Lung (tissue), 12 donors: ENCODE results near the gene ARFIP1. TPM values are rescaled to one million over a fixed set of nuclear protein-coding genes. Genes with fewer than 3 reads are reported as not detected.

Experiments
- ATAC-seq: fragments of 200-7000 bp; cut with Tn5 transposase; one replicate; pipeline ENCODE4 v1.9.1; 2020; ENCODE audit warnings: moderate number of reproducible peaks; ENCODE audit not compliant: insufficient read depth, low FRiP score
- DNase-seq, 3 donors: peaks; one replicate each; pipeline ENCODE4 v3.0.0-alpha.2; 2013 to 2017
- H3K27ac ChIP-seq, 2 donors: one replicate each; pipeline ENCODE4 v1.5.1; 2013; ENCODE audit warnings: mild to moderate bottlenecking in 2 of 2, moderate library complexity in 2 of 2, control low read depth in 1 of 2, inconsistent platforms in 1 of 2, low read depth in 1 of 2, low read length in 1 of 2
- H3K27me3 ChIP-seq, 3 donors: one replicate each; pipeline ENCODE4 v1.5.1; 2013; ENCODE audit warnings: low read length in 2 of 3; ENCODE audit not compliant: control insufficient read depth in 3 of 3, insufficient read depth in 3 of 3
- H3K36me3 ChIP-seq, 4 donors: one replicate each; pipeline ENCODE4 v1.5.1; 2013; ENCODE audit warnings: low read length in 4 of 4, mild to moderate bottlenecking in 1 of 4, moderate library complexity in 1 of 4; ENCODE audit not compliant: control insufficient read depth in 4 of 4, insufficient read depth in 4 of 4
- H3K4me1 ChIP-seq, 5 donors: one replicate each; pipeline ENCODE4 v1.5.1; 2013; ENCODE audit warnings: low read length in 5 of 5, mild to moderate bottlenecking in 2 of 5, moderate library complexity in 1 of 5; ENCODE audit not compliant: control insufficient read depth in 5 of 5, insufficient read depth in 5 of 5
- H3K4me3 ChIP-seq: one replicate; pipeline ENCODE4 v1.5.1; 2013; ENCODE audit warnings: mild to moderate bottlenecking, control low read depth, moderate library complexity
- H3K9ac ChIP-seq, 2 donors: one replicate each; pipeline ENCODE4 v1.5.1; 2013; ENCODE audit warnings: low read length in 2 of 2, control low read depth in 1 of 2; ENCODE audit not compliant: insufficient read depth in 1 of 2
- H3K9me3 ChIP-seq, 4 donors: one replicate each; pipeline ENCODE4 v1.5.1; 2013; ENCODE audit warnings: low read length in 3 of 4, mild to moderate bottlenecking in 1 of 4, moderate library complexity in 1 of 4; ENCODE audit not compliant: control insufficient read depth in 4 of 4, insufficient read depth in 3 of 4
- CTCF ChIP-seq: IDR thresholded peaks from 2 replicates; pipeline ENCODE4 v1.5.1; 2012; ENCODE audit warnings: mild to moderate bottlenecking; ENCODE audit errors: control extremely low read depth, extremely low read depth
- WGBS, 2 donors: extraction: QIAGEN DNeasy Blood & Tissue Kit; methylation state at CpG; one replicate each; pipeline ENCODE4 v1.1.7; 2013; 5-methylcytosine and 5-hydroxymethylcytosine counted together
- polyA plus RNA-seq, 2 donors: library from polyadenylated mRNA; stranded (reverse); fragments of 200-250 nt; gene quantifications; one replicate each; pipeline ENCODE4 v1.2.1, GENCODE V29; 2013
- total RNA-seq, 2 donors: library from RNA; depleted of rRNA in 1 of 2; stranded (reverse); fragments of >200 nt in 1 of 2; gene quantifications; one replicate each; pipeline ENCODE4 v1.2.1, GENCODE V29; 2014 to 2021
- donor health status: control.
- donor health status: control.
- donor health status: Bipolar disorder and iron deficiency.
- donor health status: healthy.
- donor health status: DM: yes; HTN: yes; CAD: no.

Gene ARFIP1
- total and polyA plus RNA-seq, 4 donors: 20.9 to 65.8 (median 25.1) TPM

GRCh38 chr4:152960082-152960481 lies 180.3 kb downstream of the ARFIP1 start:
- Histone ChIP-seq H3K36me3 (peaks cover 0 to 5% (median 1%) of the 10 kb centered on the region in 4 donors), H3K4me1 (peaks cover 8 to 69% (median 47%) of the 10 kb centered on the region in 5 donors), H3K4me3 (no peak overlapping the region), H3K27ac (no peak overlapping the region), H3K9ac (no peak overlapping the region), H3K9me3 (no peaks in the 10 kb centered on the region), H3K27me3 (no peaks in the 10 kb centered on the region)
- DNase-seq: no peak
- no peak for ATAC-seq
- 94 to 98% methylated on average over 3 of the region's 3 CpGs for WGBS, 2 donors
- TF ChIP-seq CTCF: no peak

DNA sequence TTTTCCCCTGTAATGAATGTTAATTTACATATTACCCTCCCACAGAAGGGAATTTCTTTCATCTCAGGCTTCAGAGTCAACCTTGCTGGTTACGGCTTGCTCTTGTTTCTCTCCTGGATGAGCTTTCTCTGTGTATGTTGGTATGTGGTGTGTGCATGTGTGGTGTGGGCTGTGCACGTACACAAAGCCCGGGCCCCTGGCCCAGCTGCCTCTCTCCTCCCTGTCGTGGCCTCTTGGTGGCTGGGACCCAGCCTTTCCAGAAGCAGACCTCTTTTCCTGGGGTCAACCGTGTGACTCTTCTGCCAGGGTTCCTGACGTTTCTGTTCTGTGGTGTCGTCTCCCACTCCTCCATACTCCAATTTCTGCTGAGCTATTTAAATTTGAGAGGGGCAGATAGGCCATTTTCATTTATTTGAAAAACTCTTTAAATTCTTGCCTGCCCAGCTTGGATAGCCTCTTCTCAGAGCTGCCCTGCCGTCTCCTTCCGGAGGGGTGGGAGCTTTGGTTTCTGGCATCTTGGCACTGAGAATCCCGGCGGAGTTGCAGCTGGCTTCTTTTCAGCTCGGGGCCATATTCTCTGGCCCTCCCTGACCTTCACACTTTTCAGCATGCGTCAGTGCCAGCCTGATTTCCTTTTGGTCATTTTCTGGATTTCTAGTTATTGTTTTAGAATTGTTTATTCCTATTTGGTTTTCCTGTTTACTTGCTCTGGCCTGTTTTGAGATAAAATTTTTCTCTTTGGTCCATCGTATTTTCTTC lies 181.4 kb downstream of the ARFIP1 start:
- H3K4me3 ChIP-seq: no peak overlapping the region
- peaks cover 8 to 66% (median 46%) of the 10 kb centered on the region in 5 donors for H3K4me1 ChIP-seq
- peak overlapping the region in 1 of 2 donors; percentile 26 for H3K9ac ChIP-seq
- no peak for TF ChIP-seq CTCF
- H3K9me3 ChIP-seq: no peaks in the 10 kb centered on the region
- WGBS, 2 donors: 52 to 79% methylated on average over 14 of the region's 14 CpGs
- DNase-seq: peak; percentile 69 to 81 (median 73)
- peaks cover 0 to 7% (median 1%) of the 10 kb centered on the region in 4 donors for H3K36me3 ChIP-seq
- no peaks in the 10 kb centered on the region for H3K27me3 ChIP-seq
- H3K27ac ChIP-seq: peak overlapping the region in 1 of 2 donors; percentile 71
- ATAC-seq: no peak

- H3K27ac ChIP-seq: no peak overlapping the region
- TF ChIP-seq CTCF: no peak
- 50 to 68% methylated on average over 1 of the region's 1 CpG for WGBS, 2 donors
- no peak for ATAC-seq
- no peaks in the 10 kb centered on the region for H3K9me3 ChIP-seq
- H3K27me3 ChIP-seq: no peaks in the 10 kb centered on the region
- peaks cover 8 to 61% (median 40%) of the 10 kb centered on the region in 5 donors for H3K4me1 ChIP-seq
- peaks cover 0 to 7% (median 1%) of the 10 kb centered on the region in 4 donors for H3K36me3 ChIP-seq
- peak overlapping the region in 1 of 2 donors; percentile 26 for H3K9ac ChIP-seq
- DNase-seq: peak in 2 of 3 donors; percentile 76 to 79
- H3K4me3 ChIP-seq: no peak overlapping the region
Observed at GRCh38 chr4:152961773-152962115, 182.0 kb downstream of the ARFIP1 start.

Other genes starting within 250 kb of the ARFIP1 start
- gene FBXW7, start 243.9 kb upstream of the ARFIP1 start, total RNA-seq: 10 to 100 TPM; 29.6 to 82.1 TPM
- gene FBXW7, start 243.9 kb upstream of the ARFIP1 start, polyA plus RNA-seq: 10 to 100 TPM in 1 of 2 donors, 1 to 10 TPM in 1; 7.6 to 11.5 TPM
- gene TMEM154, start 100.0 kb upstream of the ARFIP1 start, total RNA-seq: 10 to 100 TPM; 10.2 to 18.9 TPM
- 1 to 10 TPM; 1.6 to 6.7 TPM for gene TMEM154, start 100.0 kb upstream of the ARFIP1 start, polyA plus RNA-seq
- gene TIGD4, start 224 bp upstream of the ARFIP1 start, total RNA-seq: 1 to 10 TPM; 1.2 to 2.1 TPM
- gene TIGD4, start 224 bp upstream of the ARFIP1 start, polyA plus RNA-seq: under 1 TPM; 0.33 to 0.41 TPM
- gene FHDC1, start 156.4 kb downstream of the ARFIP1 start, total RNA-seq: 10 to 100 TPM; 11.7 to 27.2 TPM
- gene FHDC1, start 156.4 kb downstream of the ARFIP1 start, polyA plus RNA-seq: 10 to 100 TPM in 1 of 2 donors, 1 to 10 TPM in 1; 4.3 to 22.8 TPM